HG02970 (cell line): Measurements from ENCODE around the gene MPND.
"Not testable (repeated sequence)": the region's sequence is repeated elsewhere in the genome, so short reads cannot be mapped to it uniquely, and the experiment has no call there.

Experiments used
- ATAC-seq: cut with Tn5 transposase; IDR thresholded peaks from one replicate; pipeline ENCODE4 v1.9.1; 2021; ENCODE audit warnings: mild to moderate bottlenecking, moderate library complexity, moderate number of reproducible peaks; ENCODE audit not compliant: unreplicated experiment, low FRiP score

MPND gene

DNA sequence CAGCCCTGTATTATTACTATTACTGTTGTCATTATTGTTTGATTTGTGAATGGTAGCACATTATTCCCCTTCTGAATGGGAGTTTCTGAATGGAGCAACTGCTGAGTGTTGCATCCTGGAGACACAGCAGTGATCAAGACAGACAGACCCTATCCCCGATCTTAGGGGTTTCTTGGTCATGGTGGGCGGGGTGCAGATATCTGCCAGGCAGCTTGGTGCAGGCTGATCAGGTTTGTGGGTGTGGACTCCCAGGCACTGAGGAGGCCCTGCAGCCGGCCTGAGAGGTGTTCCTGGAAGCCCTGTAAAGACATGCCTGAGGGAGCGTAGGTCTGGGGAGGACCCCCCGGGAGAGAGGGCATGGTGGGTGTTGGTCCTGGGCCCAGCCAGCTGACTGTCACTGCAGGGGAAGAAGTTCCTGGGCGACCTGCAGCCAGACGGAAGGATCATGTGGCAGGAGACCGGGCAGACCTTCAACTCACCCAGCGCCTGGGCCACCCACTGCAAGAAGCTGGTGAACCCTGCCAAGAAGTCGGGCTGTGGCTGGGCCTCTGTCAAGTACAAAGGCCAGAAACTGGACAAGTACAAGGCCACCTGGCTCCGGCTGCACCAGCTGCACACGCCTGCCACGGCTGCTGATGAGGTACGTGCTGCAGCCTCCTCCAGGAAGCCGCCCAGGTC lies 2.1 kb downstream of the MPND start:
- no peak for ATAC-seq

DNA sequence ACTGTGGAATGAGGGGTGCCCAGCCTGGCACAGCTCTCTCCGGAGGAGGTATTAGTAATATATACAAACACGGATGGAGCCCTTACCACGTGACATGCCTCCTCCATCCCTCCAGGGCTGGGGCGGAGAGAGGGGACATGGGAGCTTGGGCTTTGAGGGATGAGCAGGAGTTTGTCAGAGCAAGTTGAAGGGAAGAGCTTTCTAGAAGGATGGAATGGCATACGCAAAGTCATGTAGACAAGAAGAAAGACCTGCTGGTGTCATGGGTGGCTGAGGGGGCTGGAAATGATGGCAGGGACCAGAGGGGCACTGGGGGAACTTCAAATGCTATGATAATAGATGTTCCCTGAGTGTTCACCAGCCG lies 2.6 kb downstream of the MPND start:
- no peak for ATAC-seq

DNA sequence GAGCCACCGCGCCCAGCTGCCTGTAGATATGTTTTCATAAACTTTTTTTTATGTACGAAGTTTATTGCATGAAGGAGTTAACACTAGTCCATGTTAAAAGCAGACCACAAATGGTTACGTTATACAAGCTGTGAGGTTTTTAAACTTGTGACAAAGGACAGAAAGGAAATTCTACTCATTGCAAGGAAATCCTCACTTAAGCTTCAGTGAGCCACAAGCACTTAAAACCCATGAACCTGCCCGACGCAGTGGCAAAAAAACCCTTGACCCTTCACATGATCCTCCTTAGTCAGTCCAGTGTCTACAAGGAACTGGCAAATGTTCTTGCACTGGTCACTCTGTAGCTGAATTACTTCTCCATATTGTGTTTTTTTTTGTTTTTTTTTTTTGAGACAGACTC lies 4.2 kb downstream of the MPND start:
- ATAC-seq, result no peak

DNA sequence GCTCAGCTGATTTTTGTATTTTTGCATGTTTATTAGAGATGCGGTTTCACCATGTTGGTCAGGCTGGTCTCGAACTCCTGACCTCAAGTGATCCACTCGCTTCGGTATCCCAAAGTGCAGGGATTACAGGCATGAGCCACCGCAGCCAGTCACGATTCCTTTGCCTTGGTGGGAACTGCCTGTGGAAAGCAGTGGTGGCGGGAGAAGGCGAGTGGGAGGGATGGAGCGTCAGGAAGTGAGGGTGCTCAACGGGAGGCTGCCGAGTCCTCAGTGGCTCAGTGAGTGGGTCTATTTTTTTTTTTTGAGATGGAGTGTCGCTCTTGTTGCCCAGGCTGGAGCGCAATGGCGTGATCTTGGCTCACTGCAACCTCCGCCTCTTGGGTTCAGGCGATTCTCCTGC lies 5.9 kb downstream of the MPND start:
- not testable (repeated sequence) for ATAC-seq

DNA sequence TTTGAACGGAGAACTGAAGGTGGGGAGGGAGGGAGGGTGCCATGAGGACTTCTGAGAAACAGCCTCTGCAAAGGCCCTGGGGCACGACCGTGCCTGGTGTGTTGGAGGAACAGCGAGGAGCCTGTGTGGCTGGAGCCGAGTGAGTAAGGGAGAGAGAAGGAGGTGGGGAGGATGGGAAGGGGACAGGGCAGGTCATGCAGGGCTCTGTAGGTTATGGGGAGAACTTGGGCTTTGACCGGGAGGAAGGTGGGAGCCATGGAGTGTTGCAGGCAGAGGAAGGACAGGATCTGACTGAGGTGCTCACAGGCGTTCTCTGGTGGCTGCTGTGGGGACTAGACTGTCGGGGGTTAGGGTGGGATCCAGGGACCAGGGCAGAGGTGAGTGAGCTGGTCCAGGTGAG lies 6.7 kb downstream of the MPND start:
- ATAC-seq, result no peak

DNA sequence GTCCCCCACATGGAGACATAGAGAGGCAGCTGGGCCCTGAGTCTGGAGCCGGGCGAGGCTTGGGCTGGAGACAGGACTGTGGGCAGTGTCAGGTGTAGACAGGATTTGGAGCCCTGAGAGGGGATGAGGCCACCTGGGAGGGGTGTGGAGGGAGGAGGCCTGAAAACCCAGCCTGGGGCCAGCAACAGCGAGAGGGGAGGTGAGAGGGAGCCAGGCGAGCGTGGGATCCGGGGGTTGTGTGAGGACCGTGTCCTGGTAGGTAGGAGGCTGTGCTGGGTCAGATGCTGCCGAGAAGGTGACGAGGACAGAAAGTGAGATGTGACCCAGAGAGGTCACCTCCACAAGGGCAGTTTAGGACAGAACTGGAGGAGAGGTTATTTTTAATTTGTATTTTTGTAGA lies 7.4 kb downstream of the MPND start:
- no peak for ATAC-seq

DNA sequence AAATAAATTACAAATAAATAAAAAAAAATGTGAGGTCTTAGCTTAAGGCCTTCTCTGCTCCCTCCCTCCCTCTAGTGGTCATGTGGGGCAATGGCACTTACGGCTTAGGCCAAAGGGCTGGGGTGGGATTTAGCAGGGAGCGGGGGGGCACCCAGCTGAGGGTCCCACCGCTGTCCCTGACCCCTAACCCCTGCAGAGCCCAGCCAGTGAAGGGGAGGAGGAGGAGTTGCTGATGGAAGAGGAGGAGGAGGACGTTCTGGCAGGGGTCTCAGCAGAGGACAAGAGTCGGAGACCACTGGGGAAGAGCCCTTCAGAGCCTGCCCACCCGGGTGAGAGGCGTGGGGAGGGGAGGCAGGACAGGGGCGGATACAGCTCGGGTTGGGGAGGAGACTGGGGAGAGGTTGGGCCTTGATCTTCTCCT lies 9.3 kb downstream of the MPND start:
- no peak for ATAC-seq

DNA sequence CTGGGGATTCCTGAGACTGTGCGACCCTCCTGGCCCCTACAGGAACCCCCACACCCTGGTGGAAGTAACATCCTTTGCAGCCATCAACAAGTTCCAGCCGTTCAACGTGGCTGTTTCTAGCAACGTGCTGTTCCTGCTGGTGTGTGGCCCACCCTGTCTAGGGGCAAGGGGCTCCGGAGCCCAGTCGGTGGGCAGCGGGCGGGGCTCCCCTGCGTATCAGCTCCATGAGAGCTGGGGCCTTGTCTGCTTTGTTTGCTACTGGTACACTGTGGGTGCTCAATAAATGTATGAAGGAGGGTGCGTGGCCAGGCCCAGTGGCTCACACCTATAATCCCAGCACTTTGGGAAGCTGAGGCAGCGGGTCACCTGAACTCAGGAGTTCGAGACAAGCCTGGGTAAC lies 10.9 kb downstream of the MPND start:
- no peak for ATAC-seq

DNA sequence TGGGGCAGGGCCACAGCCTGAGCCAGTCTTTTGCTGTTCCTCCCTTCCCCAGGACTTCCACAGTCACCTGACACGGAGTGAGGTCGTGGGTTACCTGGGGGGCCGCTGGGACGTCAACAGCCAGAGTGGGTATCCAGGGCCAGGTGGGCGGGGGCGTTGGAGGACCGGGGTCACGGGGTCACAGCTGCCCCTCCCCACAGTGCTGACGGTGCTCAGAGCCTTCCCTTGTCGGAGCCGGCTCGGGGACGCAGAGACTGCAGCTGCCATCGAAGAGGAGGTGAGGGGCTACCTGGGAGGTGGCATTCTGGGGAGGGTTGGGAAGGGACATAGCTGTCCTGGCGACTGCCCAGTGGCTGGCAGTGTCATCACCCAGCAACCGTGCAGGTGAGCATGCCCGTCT lies 11.5 kb downstream of the MPND start:
- ATAC-seq, result no peak

DNA sequence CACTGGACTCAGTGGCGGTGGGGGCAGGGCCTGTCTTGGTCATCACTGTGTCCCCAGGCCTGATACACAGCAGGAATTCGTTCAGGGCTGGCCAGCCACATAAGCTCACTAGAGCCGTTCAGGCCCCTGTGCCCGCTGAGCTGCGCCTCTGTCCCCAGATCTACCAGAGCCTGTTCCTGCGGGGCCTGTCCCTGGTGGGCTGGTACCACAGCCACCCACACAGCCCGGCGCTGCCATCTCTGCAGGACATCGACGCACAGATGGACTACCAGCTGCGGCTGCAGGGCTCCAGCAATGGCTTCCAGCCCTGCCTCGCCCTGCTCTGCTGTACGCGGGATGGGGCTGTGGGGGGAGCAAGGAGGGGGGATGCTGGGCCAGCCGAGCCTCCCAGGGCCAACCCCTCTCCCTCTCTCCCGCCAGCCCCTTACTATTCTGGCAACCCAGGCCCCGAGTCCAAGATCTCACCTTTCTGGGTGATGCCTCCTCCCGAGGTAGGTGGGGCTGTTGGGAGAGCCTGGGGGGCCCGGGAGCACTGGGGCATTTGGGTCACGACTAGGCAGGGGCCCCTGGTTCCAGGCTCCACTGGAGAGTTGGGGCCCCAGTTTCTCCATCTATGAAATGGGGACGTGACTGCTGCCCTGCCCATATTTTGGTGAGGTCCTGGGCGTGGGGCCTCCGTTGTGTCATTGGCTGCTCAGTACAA lies 13.9 kb downstream of the MPND start:
- ATAC-seq, result no peak

DNA sequence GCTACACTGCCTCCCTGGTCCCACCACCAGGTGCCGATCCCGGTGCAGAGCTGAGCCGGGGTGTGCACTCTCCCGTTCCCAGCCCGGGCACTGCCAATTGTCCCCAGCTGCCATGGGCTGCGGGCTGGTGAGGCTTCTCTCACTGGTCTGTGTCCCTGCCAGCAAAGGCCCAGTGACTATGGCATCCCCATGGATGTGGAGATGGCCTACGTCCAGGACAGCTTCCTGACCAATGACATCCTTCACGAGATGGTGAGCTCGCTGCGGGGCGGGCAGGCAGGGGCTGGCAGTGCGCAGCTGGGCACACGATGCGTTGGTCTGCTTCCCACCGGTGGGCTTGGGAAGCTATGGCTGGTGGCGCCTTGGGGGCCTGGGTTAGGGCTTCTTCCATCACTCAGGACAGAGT lies 14.6 kb downstream of the MPND start:
- ATAC-seq, result no peak

DNA sequence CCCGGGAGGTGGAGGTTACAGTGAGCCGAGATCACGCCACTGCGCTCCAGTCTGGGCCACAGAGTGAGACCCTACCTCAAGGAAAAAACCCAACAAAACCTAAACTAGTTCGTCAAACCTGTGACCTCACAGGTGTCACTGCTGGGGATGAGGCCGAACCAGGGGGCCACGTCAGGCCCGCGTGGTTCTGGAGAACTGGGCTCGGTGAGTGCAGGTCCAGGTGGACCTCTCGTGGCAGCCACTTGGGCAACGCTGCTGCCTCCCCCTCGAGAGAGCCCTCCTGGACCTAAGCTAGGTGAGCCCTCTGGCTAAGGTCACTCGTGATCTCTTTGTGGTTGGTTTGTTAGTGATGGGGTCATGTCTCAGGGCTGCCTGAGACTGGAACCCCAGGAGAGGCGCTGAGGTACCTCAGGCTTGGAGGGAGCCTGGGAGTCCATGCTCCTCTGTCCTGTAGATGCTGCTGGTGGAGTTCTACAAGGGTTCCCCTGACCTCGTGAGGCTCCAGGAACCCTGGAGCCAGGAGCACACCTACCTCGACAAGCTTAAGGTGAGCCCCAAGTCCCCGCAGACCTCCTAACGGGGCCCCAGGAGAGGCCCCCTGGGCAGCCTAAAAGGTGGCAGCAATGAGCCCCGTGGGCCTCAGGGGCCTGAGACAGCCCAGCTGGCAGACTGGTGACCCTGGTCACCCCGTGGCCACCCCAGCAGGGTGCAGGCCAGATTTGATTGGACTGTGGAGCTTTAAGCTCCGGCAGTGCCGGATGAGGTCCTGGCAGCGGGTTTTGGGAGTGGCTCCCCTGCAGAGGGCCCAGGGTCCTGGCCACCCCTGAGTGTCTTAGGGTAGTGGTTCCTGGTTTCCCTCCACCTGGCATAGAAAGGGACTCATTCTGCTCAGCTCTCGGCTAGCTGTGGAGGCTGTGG lies 15.6 kb downstream of the MPND start:
- no peak for ATAC-seq

DNA sequence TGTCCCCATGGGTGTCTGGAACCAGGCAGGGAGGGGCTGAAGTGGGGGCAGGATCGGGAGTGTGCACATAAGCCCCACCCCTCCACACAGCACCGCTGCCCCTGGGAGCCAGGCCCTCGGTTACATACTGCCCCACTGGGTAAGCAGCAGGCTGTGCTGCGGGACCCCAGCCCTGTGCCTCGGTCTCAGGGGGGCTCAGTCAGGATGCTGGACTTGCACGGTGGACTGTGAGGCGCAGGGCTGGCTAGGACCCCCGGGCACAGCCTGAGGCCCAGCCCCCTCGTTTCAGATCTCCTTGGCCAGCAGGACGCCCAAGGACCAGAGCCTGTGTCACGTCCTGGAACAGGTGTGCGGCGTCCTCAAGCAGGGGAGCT lies 16.3 kb downstream of the MPND start:
- no peak for ATAC-seq

DNA sequence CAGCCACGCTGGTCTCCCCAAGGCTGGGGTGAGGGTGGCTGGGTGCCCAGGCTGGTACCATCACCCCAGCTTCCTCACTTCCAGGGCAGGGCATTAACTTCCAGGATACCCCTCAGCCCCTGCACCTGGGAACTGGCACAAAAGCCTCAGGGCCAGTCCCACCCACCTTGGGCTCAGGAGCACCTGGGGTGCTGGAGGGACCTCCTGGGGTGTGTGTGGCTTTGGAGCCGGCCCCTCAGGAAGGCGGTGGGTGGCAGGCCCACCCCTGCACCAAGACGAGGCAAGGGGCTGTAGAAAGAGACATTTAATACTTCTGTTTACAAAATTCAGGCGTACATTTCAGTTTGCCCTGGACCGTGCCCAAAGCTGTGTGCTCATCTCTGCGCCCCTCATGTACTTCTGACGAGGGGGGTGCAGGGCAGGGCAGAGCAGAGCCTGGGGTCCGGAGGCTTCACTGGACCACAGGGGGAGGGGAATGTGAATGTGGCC lies 16.8 kb downstream of the MPND start:
- no peak for ATAC-seq

DNA sequence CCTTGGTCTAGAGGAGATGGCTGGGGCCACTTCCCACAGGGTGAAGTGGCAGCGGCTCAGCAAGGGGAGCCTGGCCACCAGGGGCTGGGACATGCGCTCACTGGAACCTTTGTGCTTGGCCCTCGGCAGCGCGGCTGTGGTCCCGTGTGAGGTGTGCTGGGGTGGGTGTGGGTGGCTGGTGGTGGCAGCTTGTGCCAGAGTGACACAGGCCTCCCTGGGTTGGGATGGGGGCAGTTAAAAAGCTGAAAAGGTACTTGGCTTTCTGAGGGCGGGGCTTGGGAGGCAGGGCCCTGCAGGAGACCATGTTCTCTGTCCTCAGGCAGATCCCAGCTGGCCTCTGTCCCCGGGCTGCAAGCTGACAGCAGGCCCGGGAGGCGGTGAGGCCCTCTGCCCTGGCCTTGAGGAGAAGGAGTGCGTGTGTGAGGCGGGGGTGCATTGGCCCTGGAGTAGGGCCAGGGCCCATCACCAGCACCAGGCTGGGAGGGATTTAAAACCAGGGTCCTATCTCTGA lies 17.3 kb downstream of the MPND start:
- no peak for ATAC-seq

DNA sequence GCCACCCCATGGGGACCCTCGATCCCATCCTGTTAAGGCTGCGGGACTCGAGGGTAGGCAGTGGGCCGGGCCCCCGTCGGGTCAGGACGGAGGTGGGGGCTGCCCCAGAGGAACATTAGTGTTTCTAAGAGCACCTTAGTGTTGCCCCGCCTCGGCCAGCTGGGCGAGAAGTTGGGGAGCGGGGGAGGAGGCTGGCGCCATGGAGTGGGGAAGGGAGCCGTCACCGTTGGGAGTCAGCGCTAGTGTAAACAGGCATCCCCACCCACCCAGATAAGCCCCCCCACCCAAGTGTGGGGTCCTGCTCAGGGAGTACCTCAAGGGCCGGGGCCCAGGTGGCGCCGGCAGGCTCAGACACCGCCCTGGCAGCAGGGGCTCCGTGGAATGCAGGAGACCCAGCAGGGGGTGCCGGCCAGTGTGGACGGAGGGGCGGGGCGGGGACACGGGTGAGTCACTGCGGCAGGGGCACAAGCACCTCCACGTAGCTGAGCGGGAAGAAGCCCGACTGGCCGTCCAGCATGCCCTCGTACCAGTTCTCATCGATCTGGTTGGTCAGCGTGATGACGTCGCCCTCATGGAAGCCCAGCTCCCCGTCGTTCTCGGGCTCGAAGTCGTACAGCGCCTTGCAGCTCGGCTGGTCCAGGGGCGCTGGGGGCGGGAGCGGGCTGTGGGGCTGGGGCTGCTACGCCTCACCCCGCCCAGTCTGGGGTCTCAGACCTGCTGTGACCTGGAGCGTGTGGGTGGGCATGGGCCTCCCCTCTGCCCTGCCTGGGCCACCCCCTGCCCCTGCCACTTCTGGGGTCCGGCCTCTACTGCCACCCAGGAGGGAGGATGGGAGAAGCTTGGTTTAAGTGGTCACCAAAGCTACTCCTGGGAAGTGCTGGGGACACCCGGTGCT lies 18.0 kb downstream of the MPND start:
- no peak for ATAC-seq

DNA sequence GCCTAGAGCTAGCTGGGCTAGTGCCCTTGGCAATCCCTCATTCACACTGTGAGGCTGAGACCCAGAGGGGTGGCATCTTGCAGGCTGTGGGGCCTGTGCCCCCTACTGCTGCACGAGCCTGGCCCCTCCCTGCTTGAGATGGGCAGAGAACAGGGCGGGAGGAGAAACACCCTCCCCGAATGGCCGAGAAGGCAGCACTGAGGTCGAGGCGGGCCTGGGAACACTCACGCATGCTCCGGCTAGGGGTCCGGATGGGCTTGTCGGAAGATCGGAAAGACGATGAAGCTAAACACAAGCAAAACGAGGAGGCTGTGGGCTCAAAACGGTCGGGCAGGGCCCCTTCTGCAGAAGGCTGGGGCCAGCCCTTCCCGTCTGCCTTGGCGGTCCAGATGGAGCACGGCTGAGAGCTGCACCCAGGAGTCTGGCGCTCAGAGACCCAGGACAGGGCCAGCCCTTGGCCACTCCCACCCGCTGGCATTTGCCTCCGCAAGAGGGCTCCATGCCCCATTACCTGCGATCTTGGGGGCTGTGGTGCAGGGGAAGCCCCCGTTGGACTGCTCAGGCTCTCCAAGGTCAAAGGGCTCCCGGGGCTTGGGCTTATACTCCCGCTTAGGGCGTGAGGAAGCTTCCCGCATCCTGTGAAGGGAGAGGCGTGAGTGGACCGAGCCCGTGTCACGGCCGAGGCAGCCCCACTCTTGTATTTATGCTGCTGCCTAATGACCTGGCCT lies 18.9 kb downstream of the MPND start:
- ATAC-seq, result no peak

DNA sequence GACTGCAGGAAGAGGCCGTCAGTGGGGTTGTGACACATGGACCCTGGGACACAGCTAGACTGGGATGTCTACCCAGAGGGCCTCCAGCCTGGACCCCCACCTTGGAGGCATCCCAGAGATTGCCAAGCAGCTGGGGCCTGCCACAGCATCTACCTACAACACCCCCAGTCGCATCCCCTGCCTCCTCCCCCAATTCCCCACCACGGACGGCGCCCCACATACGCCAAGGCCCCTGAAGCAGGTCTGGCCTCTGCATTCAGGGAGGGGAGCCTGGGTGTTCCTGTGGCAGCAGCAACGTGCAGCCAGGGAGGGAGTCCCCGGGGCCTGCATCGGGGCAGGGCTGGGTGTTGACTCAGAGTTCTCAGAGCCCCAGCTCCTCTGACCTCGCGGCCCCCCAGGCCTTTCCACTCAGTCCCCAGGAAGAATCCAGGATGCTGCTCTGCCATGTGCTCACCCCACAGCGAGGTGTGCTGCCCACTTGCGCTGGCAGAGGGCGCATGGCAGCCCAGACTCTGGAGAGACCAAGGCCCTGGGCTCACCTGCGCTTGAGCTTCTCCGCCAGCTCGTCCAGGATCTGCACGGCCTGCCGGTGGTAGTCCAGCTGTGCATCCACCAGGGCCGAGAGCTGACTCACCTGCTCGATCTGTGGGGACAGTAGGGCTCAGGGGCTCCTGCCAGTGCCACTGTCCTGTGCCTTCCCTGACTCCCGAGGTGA lies 19.6 kb downstream of the MPND start:
- ATAC-seq, result no peak
